Caco-2 (cell line): Measurements from ENCODE around the gene SERTAD2. TPM values are rescaled to one million over a fixed set of nuclear protein-coding genes. Genes with fewer than 3 reads are reported as not detected.

Source experiments
- BruUV-seq: library from RNA; stranded (reverse); fragments of 400-500 nt; replicated peaks from 2 replicates; lab custom pipeline; 2021; lab: Mats Ljungman, UMichigan
- CTCF ChIA-PET: fragments of 300-600 bp; sonication (Branson Sonifier 250); formaldehyde crosslinking; loops from one replicate; lab custom pipeline; 2022; ENCODE audit warnings: antibody characterized with exemption; lab: Charles Lee
- POLR2A ChIA-PET: fragments of 300-600 bp; sonication (Branson Sonifier 250); formaldehyde crosslinking; loops from one replicate; lab custom pipeline; 2022; ENCODE audit warnings: antibody characterized with exemption; lab: Charles Lee
- DNase-seq, 2 experiments: peaks; one replicate each; pipeline versions ENCODE4 v3.0.0 to v3.0.0-alpha.2; 2020 to 2022
- H3K27me3 ChIP-seq: replicated peaks from 2 replicates; pipeline ENCODE4 v1.6.0; 2011; ENCODE audit warnings: low read length; ENCODE audit not compliant: control insufficient read depth, insufficient read depth
- H3K36me3 ChIP-seq: 2 replicates; pipeline ENCODE4 v1.5.1; 2011; ENCODE audit warnings: low read length; ENCODE audit not compliant: control insufficient read depth, insufficient read depth
- H3K4me1 ChIP-seq: fragments of 250-450 bp; sonication (Bioruptor Pico); 2 replicates; pipeline ENCODE4 v1.5.1; 2020; ENCODE audit warnings: mild to moderate bottlenecking
- H3K4me3 ChIP-seq: 2 replicates; pipeline ENCODE4 v1.5.1; 2011; ENCODE audit warnings: low read depth, mild to moderate bottlenecking, control low read depth, low read length
- H3K9me3 ChIP-seq: fragments of 250-450 bp; sonication (Bioruptor Pico); 2 replicates; pipeline ENCODE4 v1.5.1; 2020; ENCODE audit warnings: mild to moderate bottlenecking, moderate library complexity
- H3K27ac Mint-ChIP-seq: one replicate; pipeline ENCODE4 v1.8.0; 2022; ENCODE audit warnings: mixed read lengths; ENCODE audit not compliant: unreplicated experiment
- H3K27me3 Mint-ChIP-seq: one replicate; pipeline ENCODE4 v1.8.0; 2022; ENCODE audit warnings: mixed read lengths; ENCODE audit not compliant: insufficient read depth, unreplicated experiment
- H3K36me3 Mint-ChIP-seq: one replicate; pipeline ENCODE4 v1.8.0; 2022; ENCODE audit warnings: mild to moderate bottlenecking, mixed read lengths; ENCODE audit not compliant: insufficient read depth, unreplicated experiment
- H3K4me1 Mint-ChIP-seq: one replicate; pipeline ENCODE4 v1.8.0; 2022; ENCODE audit warnings: low read depth, mixed read lengths; ENCODE audit not compliant: unreplicated experiment
- H3K4me3 Mint-ChIP-seq: one replicate; pipeline ENCODE4 v1.8.0; 2022; ENCODE audit warnings: mild to moderate bottlenecking, moderate library complexity, mixed read lengths; ENCODE audit not compliant: unreplicated experiment
- H3K9me3 Mint-ChIP-seq: one replicate; pipeline ENCODE4 v1.8.0; 2022; ENCODE audit warnings: mixed read lengths; ENCODE audit not compliant: unreplicated experiment
- CTCF ChIP-seq, 2 experiments: fragments of 200-600 bp in 1 of 2; IDR thresholded peaks; 1 replicate in 1 of 2; 2 replicates in 1 of 2; pipeline versions ENCODE4 v1.5.1 to v1.8.0; 2011 to 2022; ENCODE audit warnings: antibody characterized with exemption in 1 of 2, control low read depth in 1 of 2, inconsistent platforms in 1 of 2, low read depth in 1 of 2, low read length in 1 of 2, mild to moderate bottlenecking in 1 of 2, moderate library complexity in 1 of 2; ENCODE audit not compliant: insufficient read depth in 1 of 2, severe bottlenecking in 1 of 2, unreplicated experiment in 1 of 2
- intact Hi-C: fragments of 100-400 bp; cut with micrococcal nuclease; formaldehyde crosslinking; loops from one replicate; pipeline ENCODE4 v1.10.0; 2022; ENCODE audit not compliant: unreplicated experiment
- total RNA-seq: library from RNA; stranded (reverse); gene quantifications from 2 replicates; pipeline ENCODE4 v1.2.3, GENCODE V29; 2022

Gene SERTAD2
- total RNA-seq, 1 experiment from 2014 or later = 25.8 TPM

DNA sequence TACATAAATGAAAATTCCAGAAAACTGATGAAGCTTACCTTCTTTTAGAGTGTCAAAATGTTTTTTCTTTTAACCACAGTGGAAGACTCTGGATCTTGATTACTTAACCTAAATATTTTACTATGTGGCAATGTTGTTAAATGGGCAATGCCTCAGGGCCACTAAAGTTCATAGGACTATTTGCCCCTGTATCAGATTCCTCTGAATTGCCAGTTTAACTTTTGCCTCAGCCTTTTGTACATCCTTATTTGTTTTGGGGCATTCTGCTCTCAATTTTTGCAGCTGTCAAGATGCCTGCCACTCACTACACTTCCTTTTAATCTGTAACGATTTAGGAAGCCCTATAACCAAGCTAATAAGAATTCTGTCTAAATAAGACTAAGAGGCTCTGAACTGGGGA, 31.7 kb upstream of the SERTAD2 start:
- H3K4me3 Mint-ChIP-seq = no peak overlapping the region
- Histone ChIP-seq H3K9me3 (no peaks in the 10 kb centered on the region; the same call in 1 of the 2 replicates), H3K36me3 (no peaks in the 10 kb centered on the region), H3K4me1 (peaks cover 21% of the 10 kb centered on the region), H3K27me3 (no peaks in the 10 kb centered on the region), H3K4me3 (no peak overlapping the region)
- BruUV-seq = no TSS peak
- no peaks in the 10 kb centered on the region for H3K9me3 Mint-ChIP-seq
- H3K4me1 Mint-ChIP-seq = peaks cover 17% of the 10 kb centered on the region
- intact Hi-C loops = loop anchor here (2.0 kb wide), 1 partner anchor 37 kb away; no protein-coding TSS in a partner anchor
- POLR2A ChIA-PET = interaction anchor here (1.7 kb wide), 1 partner anchor 31 kb away, joined by 7 read pairs; the partner anchor contains the start of gene SERTAD2
- H3K27me3 Mint-ChIP-seq = no peaks in the 10 kb centered on the region
- H3K27ac Mint-ChIP-seq = no peak overlapping the region
- H3K36me3 Mint-ChIP-seq = no peaks in the 10 kb centered on the region
- CTCF ChIA-PET = interaction anchor here (0.9 kb wide), 1 partner anchor 22 kb away, joined by 3 read pairs; no protein-coding TSS in a partner anchor
- no peak for TF ChIP-seq CTCF (IDR thresholded peaks at IDR 0.05; ENCODE audit: insufficient read depth in 1 of 2, low read depth in 1 of 2, low read length in 1 of 2, severe bottlenecking in 1 of 2, unreplicated experiment in 1 of 2)
- DNase-seq = peak in 1 of 2 experiments; percentile 23

GRCh38 chr2:64683771-64684510, 30.2 kb upstream of the SERTAD2 start:
- Mint-ChIP-seq H3K36me3 (no peaks in the 10 kb centered on the region), H3K4me1 (peaks cover 17% of the 10 kb centered on the region), H3K9me3 (no peaks in the 10 kb centered on the region), H3K4me3 (no peak overlapping the region), H3K27me3 (no peaks in the 10 kb centered on the region), H3K27ac (no peak overlapping the region)
- H3K4me1 ChIP-seq = peaks cover 25% of the 10 kb centered on the region
- no peaks in the 10 kb centered on the region; the same call in 1 of the 2 replicates for H3K9me3 ChIP-seq
- intact Hi-C loops = loop anchor here (2.0 kb wide), 1 partner anchor 35 kb away; no protein-coding TSS in a partner anchor
- no peak overlapping the region for H3K4me3 ChIP-seq
- no peak for DNase-seq
- no peaks in the 10 kb centered on the region for H3K27me3 ChIP-seq
- ChIA-PET POLR2A (interaction anchor here (0.6 kb wide), 1 partner anchor 37 kb away, joined by 4 read pairs; no protein-coding TSS in a partner anchor), CTCF (no interaction called here)
- TF ChIP-seq CTCF (IDR thresholded peaks at IDR 0.05; ENCODE audit: insufficient read depth in 1 of 2, low read depth in 1 of 2, low read length in 1 of 2, severe bottlenecking in 1 of 2, unreplicated experiment in 1 of 2) = no peak
- H3K36me3 ChIP-seq = no peaks in the 10 kb centered on the region
- BruUV-seq = no TSS peak

- CTCF ChIA-PET = no interaction called here
- POLR2A ChIA-PET = no interaction called here
- H3K9me3 Mint-ChIP-seq = no peaks in the 10 kb centered on the region
- no peak for DNase-seq
- H3K4me1 Mint-ChIP-seq = peaks cover 9% of the 10 kb centered on the region
- H3K27me3 Mint-ChIP-seq = no peaks in the 10 kb centered on the region
- H3K4me3 ChIP-seq = no peak overlapping the region
- peaks cover 28% of the 10 kb centered on the region for H3K4me1 ChIP-seq
- intact Hi-C loops = no loop called here
- H3K27me3 ChIP-seq = no peaks in the 10 kb centered on the region
- no peak overlapping the region for H3K27ac Mint-ChIP-seq
- no peak overlapping the region for H3K4me3 Mint-ChIP-seq
- BruUV-seq = no TSS peak
- no peaks in the 10 kb centered on the region; the same call in 1 of the 2 replicates for H3K9me3 ChIP-seq
- H3K36me3 Mint-ChIP-seq = no peaks in the 10 kb centered on the region
- TF ChIP-seq CTCF (IDR thresholded peaks at IDR 0.05; ENCODE audit: insufficient read depth in 1 of 2, low read depth in 1 of 2, low read length in 1 of 2, severe bottlenecking in 1 of 2, unreplicated experiment in 1 of 2) = no peak
- no peaks in the 10 kb centered on the region for H3K36me3 ChIP-seq
Observed at GRCh38 chr2:64681479-64681967, 27.8 kb upstream of the SERTAD2 start.
